Measurements from ENCODE around the gene RANBP3L.
"Not testable (repeated sequence)": the region's sequence is repeated elsewhere in the genome, so short reads cannot be mapped to it uniquely, and the experiment has no call there.

RANBP3L gene

DNA sequence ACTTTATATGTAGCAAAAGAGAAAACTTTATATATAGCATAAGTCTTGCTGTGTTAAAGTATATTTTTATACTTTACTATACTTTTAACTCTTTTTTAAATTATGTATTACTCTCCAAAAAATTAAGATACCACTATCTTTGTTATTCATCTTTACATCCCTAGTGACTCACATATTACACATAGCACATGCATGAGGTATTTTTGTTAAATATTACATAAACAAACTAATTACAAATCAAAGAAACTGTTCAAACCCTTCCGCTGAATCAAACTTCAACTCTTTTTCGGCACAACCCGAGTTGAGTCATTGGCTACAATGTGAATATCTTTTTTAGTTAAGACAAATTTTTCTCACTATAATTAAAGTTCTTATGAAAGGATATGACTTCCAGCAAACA is 92.0 kb downstream of the RANBP3L start:
- in situ Hi-C loops (cut with MboI; ENCODE audit: low sequenced_read_pairs): no loop called here

DNA sequence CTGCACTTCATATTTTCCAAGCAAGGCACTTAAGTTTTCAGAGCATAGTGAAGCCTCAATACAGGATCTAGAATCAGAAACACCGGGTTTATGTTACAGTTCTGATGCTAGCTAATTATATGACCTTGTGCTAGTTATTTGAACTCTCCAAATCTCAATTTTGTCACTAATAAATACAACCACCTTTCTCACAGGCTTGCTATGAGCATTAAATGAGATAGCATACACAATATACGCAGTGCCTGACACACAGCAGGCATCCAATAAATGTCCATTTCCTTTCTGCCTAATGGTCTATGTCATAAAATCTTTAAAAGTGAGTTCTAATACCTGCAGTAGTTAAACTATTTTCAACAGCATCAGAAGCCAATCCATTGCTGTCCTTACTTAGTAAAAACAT is 92.9 kb downstream of the RANBP3L start:
- in situ Hi-C loops (cut with MboI; ENCODE audit: low sequenced_read_pairs): no loop called here

DNA sequence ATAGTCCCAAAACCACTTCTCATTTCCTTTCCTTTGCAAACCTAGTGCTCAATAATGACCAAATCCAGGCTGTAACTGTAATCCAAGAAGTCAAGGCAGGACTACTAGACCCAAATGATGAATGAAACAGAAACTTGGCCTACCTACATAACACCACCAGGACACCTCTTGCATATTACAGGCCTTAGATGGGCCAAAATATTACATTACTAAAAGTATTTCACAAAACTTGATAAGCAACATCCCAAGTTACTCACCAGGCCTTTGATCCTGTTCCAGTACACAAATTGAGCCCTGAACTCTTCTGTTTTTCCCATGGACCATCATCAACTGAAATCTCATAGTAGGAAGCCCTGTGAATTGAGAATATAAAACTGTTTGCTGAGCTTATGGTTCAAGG is 94.8 kb downstream of the RANBP3L start:
- in situ Hi-C loops (cut with MboI; ENCODE audit: low sequenced_read_pairs): no loop called here

DNA sequence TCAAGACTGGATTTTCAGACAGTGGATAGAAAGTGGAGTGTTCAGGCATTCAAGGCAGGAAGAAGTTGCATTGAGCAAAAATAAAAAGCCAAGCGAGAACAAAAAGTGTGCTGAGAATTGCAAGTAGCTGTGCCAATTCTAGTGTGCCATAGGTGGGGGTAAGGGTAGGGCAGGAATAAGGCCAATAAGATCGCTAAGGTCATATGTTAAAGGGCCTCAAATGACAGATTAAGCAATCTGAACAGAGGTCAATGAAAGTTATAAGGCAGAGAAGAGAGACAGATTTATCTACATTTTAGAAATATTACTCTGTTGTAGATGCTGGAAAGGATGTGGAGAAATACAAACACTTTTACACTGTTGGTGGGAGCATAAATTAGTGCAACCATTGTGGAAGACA is 96.4 kb downstream of the RANBP3L start:
- in situ Hi-C loops (cut with MboI; ENCODE audit: low sequenced_read_pairs): no loop called here

DNA sequence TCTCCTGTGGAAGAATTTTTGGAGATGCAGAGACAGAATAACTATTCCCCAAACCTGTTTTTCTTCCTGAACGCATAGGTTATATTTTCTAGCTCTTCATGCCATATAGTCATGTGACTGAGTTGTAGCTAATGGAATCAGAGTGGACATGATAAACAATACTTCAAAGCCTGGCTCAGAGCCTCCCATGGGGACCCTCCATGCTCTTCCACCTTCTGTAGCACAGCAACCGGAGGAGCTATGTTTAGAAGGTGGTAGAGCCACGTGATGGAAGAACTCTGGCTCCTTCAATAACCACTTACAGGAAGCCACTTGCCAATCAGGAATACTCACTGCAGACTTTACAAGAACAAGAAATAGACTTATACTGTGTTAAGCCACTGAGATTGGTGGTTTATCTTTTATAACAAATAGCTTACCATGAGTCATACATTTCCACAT is 99.2 kb downstream of the RANBP3L start:
- in situ Hi-C loops (cut with MboI; ENCODE audit: low sequenced_read_pairs): no loop called here

DNA sequence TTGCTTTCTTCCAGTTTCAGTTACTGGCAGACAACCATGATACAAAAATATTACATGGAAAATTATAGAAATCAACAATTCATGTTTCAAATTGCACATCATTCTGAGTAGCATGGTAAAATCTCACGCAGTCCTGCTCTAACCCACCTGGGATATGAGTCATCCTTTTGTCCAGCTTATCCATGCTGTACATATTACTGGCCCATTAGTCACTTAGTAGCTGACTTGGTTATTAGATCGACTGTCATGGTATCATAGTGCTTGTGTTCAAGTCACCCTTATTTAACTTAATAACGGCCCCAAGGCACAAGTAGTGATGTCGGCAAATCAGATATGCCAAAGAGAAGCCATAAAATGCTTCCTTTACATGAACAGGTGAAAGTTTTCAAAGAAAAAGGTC is 101.2 kb downstream of the RANBP3L start:
- in situ Hi-C loops (cut with MboI; ENCODE audit: low sequenced_read_pairs): no loop called here

DNA sequence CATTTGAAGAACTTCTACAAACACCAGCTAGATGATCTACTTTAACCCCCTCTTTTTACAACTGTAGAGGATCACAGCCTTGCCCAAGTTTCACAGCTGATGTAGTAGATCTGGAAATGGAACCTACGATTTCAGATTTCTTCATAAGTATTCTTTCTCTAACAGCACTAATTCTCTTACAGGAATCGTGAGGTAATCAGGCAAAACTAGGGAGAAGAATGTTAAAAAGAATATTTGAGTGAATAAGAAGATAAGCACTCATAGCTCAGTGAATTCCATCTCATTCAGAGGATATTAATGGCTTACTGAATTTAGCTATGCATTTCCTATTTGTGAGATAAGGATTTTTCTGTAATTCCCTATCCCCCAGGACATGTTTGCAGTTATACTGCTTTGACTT is 102.1 kb downstream of the RANBP3L start:
- in situ Hi-C loops (cut with MboI; ENCODE audit: low sequenced_read_pairs): no loop called here

DNA sequence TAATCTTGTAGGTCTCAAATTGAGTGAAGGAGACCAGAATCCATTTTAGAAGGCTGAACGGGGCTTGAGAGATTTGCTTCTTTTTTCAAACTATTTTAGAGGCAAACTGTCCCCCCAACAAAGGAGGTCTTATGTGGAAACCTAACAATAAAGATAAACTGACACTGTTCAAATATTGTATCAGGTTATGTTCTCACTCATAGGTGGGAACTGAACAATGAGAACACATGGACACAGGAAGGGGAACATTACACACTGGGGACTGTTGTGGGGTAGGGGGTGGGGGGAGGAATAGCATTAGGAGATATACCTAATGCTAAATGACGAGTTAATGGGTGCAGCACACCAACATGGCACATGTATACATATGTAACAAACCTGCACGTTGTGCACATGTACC is 102.9 kb downstream of the RANBP3L start:
- in situ Hi-C loops (cut with MboI; ENCODE audit: low sequenced_read_pairs): not testable (repeated sequence)

All from hTERT RPE-1 (cell line).